H54 (cell line): Measurements from ENCODE around the gene HMGCL.
"Not testable (repeated sequence)": the region's sequence is repeated elsewhere in the genome, so short reads cannot be mapped to it uniquely, and the experiment has no call there.

ENCODE experiments used
- DNase-seq: peaks from one replicate; pipeline ENCODE4 v3.0.0; 2011; ENCODE audit warnings: low spot score, mixed read lengths; ENCODE audit not compliant: insufficient read length
- FAIRE-seq: peaks from 3 replicates; lab custom pipeline; 2011; peaks lifted over from hg19 to GRCh38; lab: Jason Lieb, UNC
- POLR2A ChIP-seq: IDR thresholded peaks from 2 replicates; pipeline ENCODE4 v1.6.1; 2011; ENCODE audit warnings: low read depth, mild to moderate bottlenecking, low read length

HMGCL gene

GRCh38 chr1:23788695-23789094 is 36.5 kb downstream of the HMGCL start:
- FAIRE-seq (no peak), DNase-seq (no peak)
- no peak for TF ChIP-seq POLR2A

GRCh38 chr1:23787701-23788100 is 37.5 kb downstream of the HMGCL start:
- DNase-seq, result no peak
- FAIRE-seq, result no peak
- no peak for TF ChIP-seq POLR2A

- no peak for FAIRE-seq
- no peak for DNase-seq
- no peak for TF ChIP-seq POLR2A
These were observed 40.4 kb downstream of the HMGCL start for GRCh38 chr1:23784846-23785245.

- FAIRE-seq, result not testable (repeated sequence)
These were observed 42.1 kb downstream of the HMGCL start for GRCh38 chr1:23783141-23783540.

GRCh38 chr1:23779826-23780371 is 45.3 kb downstream of the HMGCL start:
- TF ChIP-seq POLR2A, result no peak
- DNase-seq (no peak), FAIRE-seq (peak; percentile 48)

More at GRCh38 chr1:23783141-23783540, 42.1 kb downstream of the HMGCL start:
- not testable (repeated sequence) for DNase-seq

GRCh38 chr1:23777979-23778814 is 47.0 kb downstream of the HMGCL start, which contains the start of gene PITHD1:
Gene PITHD1, plus strand, starts transcription at chr1:23778418. Its CDS starts 98 bp downstream, at chr1:23778516.
- no peak for FAIRE-seq
- peak; percentile 93 for TF ChIP-seq POLR2A
- DNase-seq, result peak; percentile 56

- DNase-seq (no peak), FAIRE-seq (no peak)
- no peak for TF ChIP-seq POLR2A
These were observed 49.0 kb downstream of the HMGCL start for GRCh38 chr1:23776217-23776616.

- TF ChIP-seq POLR2A, result no peak
- FAIRE-seq (no peak), DNase-seq (no peak)
These were observed 50.9 kb downstream of the HMGCL start for GRCh38 chr1:23774174-23774880.

- no peak for TF ChIP-seq POLR2A
- no peak for FAIRE-seq
- no peak for DNase-seq
These were observed 52.4 kb downstream of the HMGCL start for GRCh38 chr1:23772854-23773242.

- peak; percentile 26 for DNase-seq
- peak; percentile 80 for FAIRE-seq
- TF ChIP-seq POLR2A, result no peak
These were observed 53.0 kb downstream of the HMGCL start for GRCh38 chr1:23772049-23772853.

- no peak for TF ChIP-seq POLR2A
- FAIRE-seq, result no peak
- DNase-seq, result no peak
These were observed 56.5 kb downstream of the HMGCL start for GRCh38 chr1:23768733-23769132.

- no peak for TF ChIP-seq POLR2A
- no peak for FAIRE-seq
- DNase-seq, result no peak
These were observed 62.1 kb downstream of the HMGCL start for GRCh38 chr1:23763041-23763577.

GRCh38 chr1:23759277-23759676 is 66.0 kb downstream of the HMGCL start:
- no peak for DNase-seq
- no peak for TF ChIP-seq POLR2A
- no peak for FAIRE-seq

- no peak for TF ChIP-seq POLR2A
These were observed 67.4 kb downstream of the HMGCL start for GRCh38 chr1:23757812-23758211.

More at GRCh38 chr1:23757812-23758211, 67.4 kb downstream of the HMGCL start:
- FAIRE-seq (no peak), DNase-seq (no peak)
